ENCODE data around the gene MED12. TPM values are rescaled to one million over a fixed set of nuclear protein-coding genes. Genes with fewer than 3 reads are reported as not detected.

The MED12 gene
- total RNA-seq, 1 donor from 2014 or later = 58.5 TPM

DNA sequence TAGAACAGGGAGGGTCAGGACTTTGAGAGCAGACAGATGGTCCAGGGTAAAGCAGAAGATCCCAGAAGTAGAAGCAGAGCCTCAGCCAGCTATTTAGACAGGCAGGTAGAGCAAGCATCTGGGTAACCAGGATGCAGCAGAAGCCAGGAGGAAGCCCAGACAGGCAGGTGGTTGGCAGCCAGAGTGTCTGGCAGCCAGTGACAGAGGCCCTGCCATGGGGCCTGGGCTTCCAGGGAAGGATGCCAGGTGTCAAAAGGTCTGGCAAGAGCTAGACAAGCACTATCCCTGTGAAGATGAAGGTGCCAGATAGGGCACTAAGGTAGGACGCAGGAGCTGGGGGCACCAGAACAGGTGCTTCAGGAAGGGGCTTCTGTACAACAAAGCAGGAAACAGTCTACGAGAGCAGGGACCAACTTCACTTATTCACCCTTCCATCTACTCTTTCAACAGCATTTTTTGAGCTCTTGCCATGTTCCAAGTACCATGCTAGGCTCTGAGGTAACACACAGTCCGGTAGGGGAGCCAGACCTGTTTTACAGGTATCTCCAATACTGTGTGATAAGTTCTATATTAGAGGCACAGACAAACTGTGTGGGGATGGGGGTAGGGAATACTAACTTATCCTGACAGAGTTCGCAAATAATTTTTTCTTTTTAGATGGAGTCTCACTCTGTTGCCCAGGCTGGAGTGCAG, 66.6 kb downstream of the MED12 start:
- no peaks in the 10 kb centered on the region for H3K27me3 Mint-ChIP-seq (ENCODE audit: unreplicated experiment)
- no peak overlapping the region for H3K27ac Mint-ChIP-seq (ENCODE audit: unreplicated experiment)
- H3K4me1 Mint-ChIP-seq (ENCODE audit: unreplicated experiment) = peaks cover 5% of the 10 kb centered on the region
- H3K4me3 Mint-ChIP-seq (ENCODE audit: unreplicated experiment) = no peak overlapping the region
- DNase-seq (ENCODE audit: extremely low spot score, unreplicated experiment) = no peak
- no peaks in the 10 kb centered on the region for H3K9me3 Mint-ChIP-seq (ENCODE audit: unreplicated experiment)
- TF ChIP-seq, protein P1, sequence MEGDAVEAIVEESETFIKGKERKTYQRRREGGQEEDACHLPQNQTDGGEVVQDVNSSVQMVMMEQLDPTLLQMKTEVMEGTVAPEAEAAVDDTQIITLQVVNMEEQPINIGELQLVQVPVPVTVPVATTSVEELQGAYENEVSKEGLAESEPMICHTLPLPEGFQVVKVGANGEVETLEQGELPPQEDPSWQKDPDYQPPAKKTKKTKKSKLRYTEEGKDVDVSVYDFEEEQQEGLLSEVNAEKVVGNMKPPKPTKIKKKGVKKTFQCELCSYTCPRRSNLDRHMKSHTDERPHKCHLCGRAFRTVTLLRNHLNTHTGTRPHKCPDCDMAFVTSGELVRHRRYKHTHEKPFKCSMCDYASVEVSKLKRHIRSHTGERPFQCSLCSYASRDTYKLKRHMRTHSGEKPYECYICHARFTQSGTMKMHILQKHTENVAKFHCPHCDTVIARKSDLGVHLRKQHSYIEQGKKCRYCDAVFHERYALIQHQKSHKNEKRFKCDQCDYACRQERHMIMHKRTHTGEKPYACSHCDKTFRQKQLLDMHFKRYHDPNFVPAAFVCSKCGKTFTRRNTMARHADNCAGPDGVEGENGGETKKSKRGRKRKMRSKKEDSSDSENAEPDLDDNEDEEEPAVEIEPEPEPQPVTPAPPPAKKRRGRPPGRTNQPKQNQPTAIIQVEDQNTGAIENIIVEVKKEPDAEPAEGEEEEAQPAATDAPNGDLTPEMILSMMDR (IDR thresholded peaks at IDR 0.05) = no peak
- H3K36me3 Mint-ChIP-seq (ENCODE audit: unreplicated experiment) = no peaks in the 10 kb centered on the region

DNA sequence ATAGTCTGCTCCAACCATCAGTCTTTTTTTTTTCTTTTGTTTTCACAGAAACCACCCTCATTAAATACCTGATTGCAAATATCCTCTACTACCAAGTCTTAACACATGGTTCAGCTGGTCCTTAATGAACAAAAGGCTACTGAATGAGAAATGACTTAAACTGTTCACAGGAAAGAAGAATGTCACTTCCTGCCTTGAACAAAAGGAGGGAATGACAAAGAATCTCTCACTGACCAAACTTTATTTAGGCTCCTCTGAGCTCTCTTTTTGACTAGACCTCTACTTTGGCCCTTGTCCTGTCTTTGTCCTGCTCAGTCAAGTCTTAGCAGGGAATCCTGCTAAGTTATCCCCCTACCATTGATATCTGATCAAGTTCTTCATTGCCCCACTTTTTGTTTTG, 72.9 kb downstream of the MED12 start:
- Mint-ChIP-seq H3K4me3 (ENCODE audit: unreplicated experiment) (no peak overlapping the region), H3K27me3 (ENCODE audit: unreplicated experiment) (no peaks in the 10 kb centered on the region), H3K4me1 (ENCODE audit: unreplicated experiment) (no peaks in the 10 kb centered on the region), H3K27ac (ENCODE audit: unreplicated experiment) (no peak overlapping the region), H3K36me3 (ENCODE audit: unreplicated experiment) (no peaks in the 10 kb centered on the region), H3K9me3 (ENCODE audit: unreplicated experiment) (no peaks in the 10 kb centered on the region)
- no peak for DNase-seq (ENCODE audit: extremely low spot score, unreplicated experiment)
- TF ChIP-seq, protein P1 (IDR thresholded peaks at IDR 0.05) = no peak

Other genes starting within 250 kb of the MED12 start
- not detected in 2 replicates for gene TEX11, start 209.9 kb upstream of the MED12 start, total RNA-seq
- gene SLC7A3, start 187.5 kb upstream of the MED12 start, total RNA-seq = not detected in 2 replicates
- gene SNX12, start 50.3 kb upstream of the MED12 start, total RNA-seq = 64.0 and 68.8 TPM in 2 replicates
- gene FOXO4, start 22.7 kb upstream of the MED12 start, total RNA-seq = 17.1 and 23.3 TPM in 2 replicates
- gene CXorf65, start 11.9 kb upstream of the MED12 start, total RNA-seq = not detected in 2 replicates
- not detected in 2 replicates for gene IL2RG, start 7.0 kb upstream of the MED12 start, total RNA-seq
- 0.51 and 1.1 TPM in 2 replicates for gene NLGN3, start 26.2 kb downstream of the MED12 start, total RNA-seq
- gene GJB1, start 104.6 kb downstream of the MED12 start, total RNA-seq = not detected in 2 replicates
- gene ZMYM3, start 135.5 kb downstream of the MED12 start, total RNA-seq = 34.2 and 39.2 TPM in 2 replicates
- 465 and 499 TPM in 2 replicates for gene NONO, start 165.0 kb downstream of the MED12 start, total RNA-seq
- gene ITGB1BP2, start 183.2 kb downstream of the MED12 start, total RNA-seq = 1.7 and 2.1 TPM in 2 replicates
- 32.3 and 33.9 TPM in 2 replicates for gene TAF1, start 247.8 kb downstream of the MED12 start, total RNA-seq

Data from osteocyte (in vitro differentiated cells).